Progenitor cell of endocrine pancreas (in vitro differentiated cells): Measurements from ENCODE around the gene MCAT. TPM values are rescaled to one million over a fixed set of nuclear protein-coding genes. Genes with fewer than 3 reads are reported as not detected.

Source experiments
- DNase-seq: peaks from one replicate; pipeline ENCODE4 v3.0.0; 2021; ENCODE audit warnings: low spot score; ENCODE audit not compliant: unreplicated experiment
- H3K27ac Mint-ChIP-seq: 2 replicates; pipeline ENCODE4 v1.8.0; 2021; ENCODE audit warnings: mild to moderate bottlenecking, moderate library complexity, mixed read lengths
- H3K27me3 Mint-ChIP-seq: 2 replicates; pipeline ENCODE4 v1.8.0; 2021; ENCODE audit warnings: mixed read lengths
- H3K36me3 Mint-ChIP-seq: 2 replicates; pipeline ENCODE4 v1.8.0; 2022; ENCODE audit warnings: mixed read lengths; ENCODE audit not compliant: insufficient read depth
- H3K4me1 Mint-ChIP-seq: 2 replicates; pipeline ENCODE4 v1.8.0; 2021; ENCODE audit warnings: low read depth, mixed read lengths
- H3K4me3 Mint-ChIP-seq: 2 replicates; pipeline ENCODE4 v1.8.0; 2021; ENCODE audit warnings: low read depth, mild to moderate bottlenecking, moderate library complexity, mixed read lengths
- H3K9me3 Mint-ChIP-seq: 2 replicates; pipeline ENCODE4 v1.8.0; 2021; ENCODE audit warnings: low read depth, mixed read lengths
- total RNA-seq: library from RNA; stranded (reverse); gene quantifications from 2 replicates; pipeline ENCODE4 v1.2.1, GENCODE V29; 2021
- TF ChIP-seq, protein P1 (sequence below): fragments of 200-600 bp; sonication (generic); IDR thresholded peaks from one replicate; pipeline ENCODE4 v1.5.0; 2021; ENCODE audit warnings: antibody characterized with exemption, mild to moderate bottlenecking; ENCODE audit not compliant: unreplicated experiment

MCAT gene
- total RNA-seq, 1 donor from 2014 or later = 20.4 TPM

- Mint-ChIP-seq H3K36me3 (peaks cover 5% of the 10 kb centered on the region), H3K27ac (no peak overlapping the region), H3K9me3 (no peaks in the 10 kb centered on the region), H3K27me3 (no peaks in the 10 kb centered on the region), H3K4me3 (no peak overlapping the region), H3K4me1 (peaks cover 6% of the 10 kb centered on the region)
- TF ChIP-seq, protein P1, sequence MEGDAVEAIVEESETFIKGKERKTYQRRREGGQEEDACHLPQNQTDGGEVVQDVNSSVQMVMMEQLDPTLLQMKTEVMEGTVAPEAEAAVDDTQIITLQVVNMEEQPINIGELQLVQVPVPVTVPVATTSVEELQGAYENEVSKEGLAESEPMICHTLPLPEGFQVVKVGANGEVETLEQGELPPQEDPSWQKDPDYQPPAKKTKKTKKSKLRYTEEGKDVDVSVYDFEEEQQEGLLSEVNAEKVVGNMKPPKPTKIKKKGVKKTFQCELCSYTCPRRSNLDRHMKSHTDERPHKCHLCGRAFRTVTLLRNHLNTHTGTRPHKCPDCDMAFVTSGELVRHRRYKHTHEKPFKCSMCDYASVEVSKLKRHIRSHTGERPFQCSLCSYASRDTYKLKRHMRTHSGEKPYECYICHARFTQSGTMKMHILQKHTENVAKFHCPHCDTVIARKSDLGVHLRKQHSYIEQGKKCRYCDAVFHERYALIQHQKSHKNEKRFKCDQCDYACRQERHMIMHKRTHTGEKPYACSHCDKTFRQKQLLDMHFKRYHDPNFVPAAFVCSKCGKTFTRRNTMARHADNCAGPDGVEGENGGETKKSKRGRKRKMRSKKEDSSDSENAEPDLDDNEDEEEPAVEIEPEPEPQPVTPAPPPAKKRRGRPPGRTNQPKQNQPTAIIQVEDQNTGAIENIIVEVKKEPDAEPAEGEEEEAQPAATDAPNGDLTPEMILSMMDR = no peak
- DNase-seq = no peak
These were observed 9.8 kb downstream of the MCAT start for GRCh38 chr22:43133401-43133800.

DNA sequence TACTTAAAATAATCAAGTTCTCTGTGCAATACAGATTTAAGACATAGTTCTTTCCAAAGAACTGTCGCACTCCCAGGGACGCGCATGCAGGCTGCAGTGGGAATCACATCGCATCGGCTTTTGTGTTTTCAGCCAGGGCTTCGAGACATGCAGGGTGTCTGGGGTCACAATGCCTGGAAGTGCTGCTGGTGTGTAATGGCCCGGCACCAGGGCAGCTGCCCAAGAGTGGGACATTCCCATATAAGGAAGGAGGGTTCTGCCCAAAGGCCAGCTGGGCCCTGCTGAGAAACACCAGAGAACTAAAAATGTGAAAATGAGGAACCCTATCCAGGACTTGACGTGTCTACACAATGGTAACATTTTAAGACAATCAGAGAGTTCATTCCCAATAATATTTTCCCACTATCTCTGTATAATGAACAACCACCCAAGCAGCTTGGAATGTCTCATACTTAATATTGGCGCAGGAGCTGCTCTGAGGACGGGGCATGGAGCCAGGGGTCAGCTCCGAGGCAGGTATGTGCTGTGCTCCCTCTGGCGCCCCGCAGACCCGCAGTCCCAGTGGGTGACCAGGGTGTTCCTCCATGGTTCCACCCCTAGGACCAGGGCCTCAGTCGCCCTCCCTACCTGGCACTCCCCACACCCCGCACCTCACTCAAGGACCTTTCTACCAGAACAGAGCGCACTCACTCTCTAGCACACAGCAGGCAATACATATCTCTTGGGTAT lies 11.3 kb downstream of the MCAT start:
- DNase-seq = no peak
- peaks cover 6% of the 10 kb centered on the region for H3K4me1 Mint-ChIP-seq
- peaks cover 5% of the 10 kb centered on the region for H3K36me3 Mint-ChIP-seq

DNA sequence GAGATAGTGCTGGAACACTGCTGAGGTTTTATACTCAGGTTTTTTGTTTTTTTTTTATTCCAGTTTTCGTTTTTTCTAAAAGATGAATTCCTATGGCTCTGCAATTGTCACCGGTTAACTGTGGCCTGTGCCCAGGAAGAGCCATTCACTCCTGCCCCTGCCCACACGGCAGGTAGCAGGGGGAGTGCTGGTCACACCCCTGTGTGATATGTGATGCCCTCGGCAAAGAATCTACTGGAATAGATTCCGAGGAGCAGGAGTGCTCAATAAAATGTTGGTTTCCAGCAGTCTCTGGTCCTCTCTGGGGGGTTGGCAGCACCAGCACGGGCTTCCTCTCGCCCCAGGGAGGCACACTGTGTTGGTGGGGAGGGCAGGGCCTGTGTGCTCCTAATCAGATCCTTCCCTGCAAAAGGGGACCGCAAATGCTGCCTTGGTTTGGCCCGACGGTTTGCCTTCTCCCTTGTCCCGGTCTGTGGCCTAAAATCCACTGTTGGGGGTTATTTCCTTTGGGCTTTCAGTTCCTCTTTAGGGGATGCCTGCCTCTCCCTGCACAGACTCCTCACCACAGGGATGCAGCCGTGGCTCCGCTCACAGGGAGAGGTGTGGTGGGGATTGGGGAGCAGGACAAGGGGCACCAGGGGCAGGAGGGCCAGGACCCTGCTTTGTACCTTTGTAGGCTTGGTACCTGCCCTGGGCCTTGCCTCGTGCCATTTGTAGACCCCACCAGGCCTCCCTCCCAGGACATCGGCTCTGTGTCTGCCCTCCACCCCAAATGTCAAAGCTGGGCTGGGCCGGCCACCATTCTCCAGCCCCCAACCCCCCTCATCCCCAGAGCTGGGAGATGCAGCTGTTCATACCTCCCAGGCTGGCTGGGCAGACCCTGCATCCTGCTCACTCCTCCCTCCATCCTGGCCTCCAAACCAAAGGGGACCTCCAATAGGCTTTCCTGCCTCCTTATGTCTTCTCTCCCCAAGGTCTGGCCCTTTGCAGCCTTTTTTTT lies 13.5 kb downstream of the MCAT start:
- Mint-ChIP-seq H3K36me3 (peaks cover 5% of the 10 kb centered on the region), H3K9me3 (no peaks in the 10 kb centered on the region), H3K27me3 (no peaks in the 10 kb centered on the region), H3K27ac (no peak overlapping the region), H3K4me3 (no peak overlapping the region), H3K4me1 (peaks cover 8% of the 10 kb centered on the region)
- no peak for DNase-seq
- TF ChIP-seq, protein P1 = no peak

More for the DNA sequence above, 11.3 kb downstream of the MCAT start:
- H3K27me3 Mint-ChIP-seq = no peaks in the 10 kb centered on the region
- no peak overlapping the region for H3K4me3 Mint-ChIP-seq
- H3K27ac Mint-ChIP-seq = no peak overlapping the region
- TF ChIP-seq, protein P1 = no peak
- H3K9me3 Mint-ChIP-seq = no peaks in the 10 kb centered on the region

DNA sequence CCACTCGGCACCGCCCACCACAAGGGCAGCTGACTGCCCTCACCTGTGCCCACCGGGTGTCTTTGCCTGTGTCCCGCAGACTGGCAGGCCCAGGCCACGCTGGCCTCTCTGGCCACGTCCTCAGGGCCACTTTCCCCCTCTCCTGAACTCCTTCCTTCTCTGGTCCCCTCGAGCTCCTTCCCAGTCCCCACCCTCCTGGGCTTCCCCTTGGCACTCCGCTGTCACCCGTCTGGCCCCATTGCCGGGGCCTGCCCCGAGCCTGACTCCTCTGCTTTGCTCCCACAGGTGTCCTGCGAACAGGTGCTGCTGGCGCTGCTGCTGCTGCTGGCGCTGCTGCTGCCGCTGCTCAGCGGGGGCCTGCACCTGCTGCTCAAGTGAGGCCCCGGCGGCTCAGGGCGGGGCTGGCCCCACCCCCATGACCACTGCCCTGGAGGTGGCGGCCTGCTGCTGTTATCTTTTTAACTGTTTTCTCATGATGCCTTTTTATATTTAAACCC lies 14.2 kb downstream of the MCAT start:
- Mint-ChIP-seq H3K36me3 (peaks cover 2% of the 10 kb centered on the region), H3K27me3 (no peaks in the 10 kb centered on the region), H3K9me3 (no peaks in the 10 kb centered on the region), H3K27ac (no peak overlapping the region), H3K4me3 (no peak overlapping the region), H3K4me1 (peaks cover 8% of the 10 kb centered on the region)
- DNase-seq = no peak
- TF ChIP-seq, protein P1 = no peak

- no peak overlapping the region for H3K4me3 Mint-ChIP-seq
- H3K27me3 Mint-ChIP-seq = no peaks in the 10 kb centered on the region
- H3K27ac Mint-ChIP-seq = no peak overlapping the region
- DNase-seq = no peak
- no peaks in the 10 kb centered on the region for H3K9me3 Mint-ChIP-seq
- H3K4me1 Mint-ChIP-seq = peaks cover 8% of the 10 kb centered on the region
- TF ChIP-seq, protein P1 = no peak
- H3K36me3 Mint-ChIP-seq = no peaks in the 10 kb centered on the region
These were observed 15.1 kb downstream of the MCAT start for GRCh38 chr22:43128116-43128515.
